Measurements from ENCODE around the gene DIS3. TPM values are rescaled to one million over a fixed set of nuclear protein-coding genes. Genes with fewer than 3 reads are reported as not detected.

Gene DIS3
- total and polyA plus RNA-seq, 10 of the 15 experiments (the other 5 are each of a cell fraction or from before 2014, with no cell fraction given), result 10.8 to 65.3 (median 39.2) TPM

DNA sequence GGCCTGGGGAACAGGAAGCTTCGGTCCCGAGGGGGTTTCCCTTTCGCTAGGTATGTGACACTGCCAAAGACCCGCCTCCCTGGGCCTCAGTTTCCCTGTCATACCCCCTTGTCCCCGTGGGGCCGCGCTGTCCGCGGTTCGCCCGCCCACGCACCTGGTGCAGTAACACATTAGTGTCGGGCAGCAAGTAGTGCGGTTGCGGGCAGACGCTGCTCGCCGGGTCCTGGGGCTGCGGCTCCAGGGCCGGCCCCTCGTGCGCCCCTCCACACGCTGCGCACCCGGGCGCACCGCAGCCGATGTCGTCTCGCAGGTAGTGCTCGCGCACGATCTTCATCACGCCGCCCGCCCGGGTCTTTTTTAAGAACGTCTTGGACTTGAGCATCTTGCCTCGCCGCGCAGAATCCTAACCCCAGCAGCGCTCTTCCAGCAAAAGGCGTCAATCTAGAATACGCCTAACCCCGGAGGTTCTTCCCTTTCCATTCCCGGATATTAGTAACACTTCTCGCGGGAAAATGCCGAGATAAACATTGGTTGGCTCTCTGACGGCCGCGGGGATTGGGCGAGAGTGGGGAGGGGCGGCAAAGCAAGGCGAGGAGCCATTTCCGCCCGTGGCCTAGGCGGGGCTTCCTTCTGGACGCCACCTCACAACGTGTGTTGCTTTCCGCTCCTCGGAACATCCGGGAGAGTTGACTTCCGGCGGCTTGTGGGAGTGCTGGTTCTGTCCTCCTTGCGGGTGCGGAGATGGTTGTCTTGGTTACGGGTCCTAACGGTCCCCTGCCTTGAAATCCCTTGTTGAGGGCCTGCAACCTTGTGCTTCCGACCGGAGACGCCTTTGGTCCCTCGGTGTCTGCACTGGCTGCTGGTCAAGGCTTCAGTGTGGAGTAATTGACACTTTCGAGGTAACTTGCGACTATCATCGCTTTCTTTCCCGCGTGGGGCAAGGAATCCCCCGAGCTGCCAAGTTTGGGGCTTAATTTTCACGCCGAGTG lies at the start of gene DIS3, which contains the start of gene PIBF1 (continued):
- TF ChIP-seq, protein P1, sequence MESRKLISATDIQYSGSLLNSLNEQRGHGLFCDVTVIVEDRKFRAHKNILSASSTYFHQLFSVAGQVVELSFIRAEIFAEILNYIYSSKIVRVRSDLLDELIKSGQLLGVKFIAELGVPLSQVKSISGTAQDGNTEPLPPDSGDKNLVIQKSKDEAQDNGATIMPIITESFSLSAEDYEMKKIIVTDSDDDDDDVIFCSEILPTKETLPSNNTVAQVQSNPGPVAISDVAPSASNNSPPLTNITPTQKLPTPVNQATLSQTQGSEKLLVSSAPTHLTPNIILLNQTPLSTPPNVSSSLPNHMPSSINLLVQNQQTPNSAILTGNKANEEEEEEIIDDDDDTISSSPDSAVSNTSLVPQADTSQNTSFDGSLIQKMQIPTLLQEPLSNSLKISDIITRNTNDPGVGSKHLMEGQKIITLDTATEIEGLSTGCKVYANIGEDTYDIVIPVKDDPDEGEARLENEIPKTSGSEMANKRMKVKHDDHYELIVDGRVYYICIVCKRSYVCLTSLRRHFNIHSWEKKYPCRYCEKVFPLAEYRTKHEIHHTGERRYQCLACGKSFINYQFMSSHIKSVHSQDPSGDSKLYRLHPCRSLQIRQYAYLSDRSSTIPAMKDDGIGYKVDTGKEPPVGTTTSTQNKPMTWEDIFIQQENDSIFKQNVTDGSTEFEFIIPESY (IDR thresholded peaks at IDR 0.05), result no peak
- no peak for TF ChIP-seq MTA3 (IDR thresholded peaks at IDR 0.05; ENCODE audit: borderline replicate concordance, low read length)
- TF ChIP-seq POLR2AphosphoS5 (IDR thresholded peaks at IDR 0.05; ENCODE audit: low read length), result peak; percentile 96
- no peak for TF ChIP-seq ATF2 (IDR thresholded peaks at IDR 0.05; ENCODE audit: low read length)
- TF ChIP-seq CREB1 (IDR thresholded peaks at IDR 0.05; ENCODE audit: low read depth), result no peak; the same call in none of the 2 replicates
- TF ChIP-seq EGR1 (IDR thresholded peaks at IDR 0.05; ENCODE audit: borderline replicate concordance in 1 of 2, low read depth in 2 of 2, low read length in 2 of 2), result peak in 1 of 2 experiments; percentile 87; a peak in 2 of 3 replicates
- TF ChIP-seq, protein P2, sequence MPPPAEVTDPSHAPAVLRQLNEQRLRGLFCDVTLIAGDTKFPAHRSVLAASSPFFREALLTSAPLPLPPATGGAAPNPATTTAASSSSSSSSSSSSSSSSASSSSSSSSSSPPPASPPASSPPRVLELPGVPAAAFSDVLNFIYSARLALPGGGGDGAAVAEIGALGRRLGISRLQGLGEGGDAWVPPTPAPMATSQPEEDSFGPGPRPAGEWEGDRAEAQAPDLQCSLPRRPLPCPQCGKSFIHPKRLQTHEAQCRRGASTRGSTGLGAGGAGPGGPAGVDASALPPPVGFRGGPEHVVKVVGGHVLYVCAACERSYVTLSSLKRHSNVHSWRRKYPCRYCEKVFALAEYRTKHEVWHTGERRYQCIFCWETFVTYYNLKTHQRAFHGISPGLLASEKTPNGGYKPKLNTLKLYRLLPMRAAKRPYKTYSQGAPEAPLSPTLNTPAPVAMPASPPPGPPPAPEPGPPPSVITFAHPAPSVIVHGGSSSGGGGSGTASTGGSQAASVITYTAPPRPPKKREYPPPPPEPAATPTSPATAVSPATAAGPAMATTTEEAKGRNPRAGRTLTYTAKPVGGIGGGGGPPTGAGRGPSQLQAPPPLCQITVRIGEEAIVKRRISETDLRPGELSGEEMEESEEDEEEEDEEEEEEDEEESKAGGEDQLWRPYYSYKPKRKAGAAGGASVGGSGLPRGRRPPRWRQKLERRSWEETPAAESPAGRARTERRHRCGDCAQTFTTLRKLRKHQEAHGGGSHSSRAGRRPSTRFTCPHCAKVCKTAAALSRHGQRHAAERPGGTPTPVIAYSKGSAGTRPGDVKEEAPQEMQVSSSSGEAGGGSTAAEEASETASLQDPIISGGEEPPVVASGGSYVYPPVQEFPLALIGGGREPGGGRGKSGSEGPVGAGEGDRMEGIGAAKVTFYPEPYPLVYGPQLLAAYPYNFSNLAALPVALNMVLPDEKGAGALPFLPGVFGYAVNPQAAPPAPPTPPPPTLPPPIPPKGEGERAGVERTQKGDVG (CRISPR knock-in tag; IDR thresholded peaks at IDR 0.05), result no peak
- TF ChIP-seq MAX (IDR thresholded peaks at IDR 0.05; ENCODE audit: low read depth, low read length), result peak; percentile 11
- TF ChIP-seq RBBP5 (conservative IDR thresholded peaks at IDR 0.05), result no peak
- TF ChIP-seq ESRRA (IDR thresholded peaks at IDR 0.05; ENCODE audit: low read length), result no peak
- TF ChIP-seq BCLAF1 (IDR thresholded peaks at IDR 0.05), result no peak
- TF ChIP-seq ZNF24 (IDR thresholded peaks at IDR 0.05), result no peak
- peak; percentile 82 for TF ChIP-seq RUNX3 (IDR thresholded peaks at IDR 0.05; ENCODE audit: low read length)
- TF ChIP-seq POLR2AphosphoS2 (IDR thresholded peaks at IDR 0.05; ENCODE audit: low read depth, low read length), result peak; percentile 68
- TF ChIP-seq SMAD5 (IDR thresholded peaks at IDR 0.05; ENCODE audit: low read depth), result peak; percentile 94
- no peak for TF ChIP-seq HDAC2 (IDR thresholded peaks at IDR 0.05)
